ENCODE measurements around the gene RERE. TPM values are rescaled to one million over a fixed set of nuclear protein-coding genes. Genes with fewer than 3 reads are reported as not detected.

The RERE gene
- total RNA-seq, 1 experiment from 2014 or later, result 55.2 TPM

GRCh38 chr1:8562222-8562621 lies 255.2 kb downstream of the RERE start:
- Histone ChIP-seq H3K4me2 (ENCODE audit: low read depth, low read length, poor library complexity, severe bottlenecking) (no peak overlapping the region), H3K79me2 (ENCODE audit: low read length) (no peaks in the 10 kb centered on the region), H3K9me2 (replicated peaks; ENCODE audit: insufficient read depth, low read length) (no peaks in the 10 kb centered on the region), H3K9ac (ENCODE audit: low read length) (no peak overlapping the region), H3K27ac (ENCODE audit: low read length) (no peak overlapping the region), H3K9me3 (ENCODE audit: low read length) (no peaks in the 10 kb centered on the region), H3K4me1 (ENCODE audit: low read length) (peaks cover 8% of the 10 kb centered on the region), H3K36me3 (ENCODE audit: insufficient read depth, low read length) (no peaks in the 10 kb centered on the region), H4K20me1 (ENCODE audit: insufficient read depth, low read depth, low read length) (peaks cover 22% of the 10 kb centered on the region; the same call in 1 of the 2 replicates), H3K27me3 (ENCODE audit: low read length) (no peaks in the 10 kb centered on the region), H2AFZ (ENCODE audit: low read length) (no peak overlapping the region), H3K4me3 (ENCODE audit: low read length) (no peak overlapping the region)
- DNase-seq, result no peak

- no peak overlapping the region for H3K27ac ChIP-seq (ENCODE audit: low read length)
- H3K4me1 ChIP-seq (ENCODE audit: low read length), result peaks cover 8% of the 10 kb centered on the region
- peak; percentile 70 for DNase-seq
- H3K9ac ChIP-seq (ENCODE audit: low read length), result no peak overlapping the region
- no peaks in the 10 kb centered on the region for H3K36me3 ChIP-seq (ENCODE audit: insufficient read depth, low read length)
- H4K20me1 ChIP-seq (ENCODE audit: insufficient read depth, low read depth, low read length), result peaks cover 22% of the 10 kb centered on the region; the same call in 1 of the 2 replicates
- no peak overlapping the region for H3K4me3 ChIP-seq (ENCODE audit: low read length)
- no peak overlapping the region for H2AFZ ChIP-seq (ENCODE audit: low read length)
- H3K4me2 ChIP-seq (ENCODE audit: low read depth, low read length, poor library complexity, severe bottlenecking), result no peak overlapping the region
- H3K79me2 ChIP-seq (ENCODE audit: low read length), result no peaks in the 10 kb centered on the region
- H3K9me2 ChIP-seq (replicated peaks; ENCODE audit: insufficient read depth, low read length), result no peaks in the 10 kb centered on the region
- H3K9me3 ChIP-seq (ENCODE audit: low read length), result no peaks in the 10 kb centered on the region
- H3K27me3 ChIP-seq (ENCODE audit: low read length), result no peaks in the 10 kb centered on the region
Measured at GRCh38 chr1:8560611-8561544, 256.6 kb downstream of the RERE start.

GRCh38 chr1:8560035-8560434 lies 257.4 kb downstream of the RERE start:
- DNase-seq, result no peak
- no peak overlapping the region for H3K27ac ChIP-seq (ENCODE audit: low read length)
- peaks cover 22% of the 10 kb centered on the region; the same call in 1 of the 2 replicates for H4K20me1 ChIP-seq (ENCODE audit: insufficient read depth, low read depth, low read length)
- no peak overlapping the region for H3K4me2 ChIP-seq (ENCODE audit: low read depth, low read length, poor library complexity, severe bottlenecking)
- H3K9me3 ChIP-seq (ENCODE audit: low read length), result no peaks in the 10 kb centered on the region
- no peaks in the 10 kb centered on the region for H3K36me3 ChIP-seq (ENCODE audit: insufficient read depth, low read length)
- no peak overlapping the region for H2AFZ ChIP-seq (ENCODE audit: low read length)
- H3K79me2 ChIP-seq (ENCODE audit: low read length), result no peaks in the 10 kb centered on the region
- peaks cover 15% of the 10 kb centered on the region for H3K4me1 ChIP-seq (ENCODE audit: low read length)
- no peaks in the 10 kb centered on the region for H3K9me2 ChIP-seq (replicated peaks; ENCODE audit: insufficient read depth, low read length)
- H3K27me3 ChIP-seq (ENCODE audit: low read length), result no peaks in the 10 kb centered on the region
- H3K9ac ChIP-seq (ENCODE audit: low read length), result no peak overlapping the region
- H3K4me3 ChIP-seq (ENCODE audit: low read length), result no peak overlapping the region

GRCh38 chr1:8555582-8555981 lies 261.9 kb downstream of the RERE start:
- Histone ChIP-seq H4K20me1 (ENCODE audit: insufficient read depth, low read depth, low read length) (peaks cover 5% of the 10 kb centered on the region; the same call in 1 of the 2 replicates), H3K9me2 (replicated peaks; ENCODE audit: insufficient read depth, low read length) (no peaks in the 10 kb centered on the region), H2AFZ (ENCODE audit: low read length) (no peak overlapping the region), H3K79me2 (ENCODE audit: low read length) (no peaks in the 10 kb centered on the region), H3K27me3 (ENCODE audit: low read length) (no peaks in the 10 kb centered on the region), H3K4me3 (ENCODE audit: low read length) (no peak overlapping the region), H3K4me2 (ENCODE audit: low read depth, low read length, poor library complexity, severe bottlenecking) (no peak overlapping the region), H3K9ac (ENCODE audit: low read length) (no peak overlapping the region), H3K27ac (ENCODE audit: low read length) (no peak overlapping the region), H3K36me3 (ENCODE audit: insufficient read depth, low read length) (no peaks in the 10 kb centered on the region), H3K9me3 (ENCODE audit: low read length) (no peaks in the 10 kb centered on the region), H3K4me1 (ENCODE audit: low read length) (peaks cover 11% of the 10 kb centered on the region)
- DNase-seq, result no peak

GRCh38 chr1:8554956-8555534 lies 262.4 kb downstream of the RERE start:
- no peaks in the 10 kb centered on the region for H3K79me2 ChIP-seq (ENCODE audit: low read length)
- H3K36me3 ChIP-seq (ENCODE audit: insufficient read depth, low read length), result no peaks in the 10 kb centered on the region
- H4K20me1 ChIP-seq (ENCODE audit: insufficient read depth, low read depth, low read length), result 0 out of 2 replicates have a peak, but pooled peaks cover under 1% of the 10 kb centered on the region
- no peak overlapping the region for H3K27ac ChIP-seq (ENCODE audit: low read length)
- peaks cover 7% of the 10 kb centered on the region for H3K4me1 ChIP-seq (ENCODE audit: low read length)
- H3K9me3 ChIP-seq (ENCODE audit: low read length), result no peaks in the 10 kb centered on the region
- no peaks in the 10 kb centered on the region for H3K9me2 ChIP-seq (replicated peaks; ENCODE audit: insufficient read depth, low read length)
- DNase-seq, result no peak
- no peaks in the 10 kb centered on the region for H3K27me3 ChIP-seq (ENCODE audit: low read length)
- no peak overlapping the region for H3K4me2 ChIP-seq (ENCODE audit: low read depth, low read length, poor library complexity, severe bottlenecking)
- H3K9ac ChIP-seq (ENCODE audit: low read length), result no peak overlapping the region
- H3K4me3 ChIP-seq (ENCODE audit: low read length), result no peak overlapping the region
- H2AFZ ChIP-seq (ENCODE audit: low read length), result no peak overlapping the region

GRCh38 chr1:8552820-8553397 lies 264.5 kb downstream of the RERE start:
- Histone ChIP-seq H3K4me3 (ENCODE audit: low read length) (no peak overlapping the region), H3K9me3 (ENCODE audit: low read length) (no peaks in the 10 kb centered on the region), H3K4me1 (ENCODE audit: low read length) (peaks cover 7% of the 10 kb centered on the region), H3K9ac (ENCODE audit: low read length) (no peak overlapping the region), H3K36me3 (ENCODE audit: insufficient read depth, low read length) (no peaks in the 10 kb centered on the region), H4K20me1 (ENCODE audit: insufficient read depth, low read depth, low read length) (no peaks in the 10 kb centered on the region), H3K4me2 (ENCODE audit: low read depth, low read length, poor library complexity, severe bottlenecking) (no peak overlapping the region), H3K79me2 (ENCODE audit: low read length) (no peaks in the 10 kb centered on the region), H3K27ac (ENCODE audit: low read length) (no peak overlapping the region), H3K9me2 (replicated peaks; ENCODE audit: insufficient read depth, low read length) (no peaks in the 10 kb centered on the region), H2AFZ (ENCODE audit: low read length) (no peak overlapping the region), H3K27me3 (ENCODE audit: low read length) (no peaks in the 10 kb centered on the region)
- no peak for DNase-seq

GRCh38 chr1:8551613-8552489 lies 265.6 kb downstream of the RERE start:
- Histone ChIP-seq H3K9me2 (replicated peaks; ENCODE audit: insufficient read depth, low read length) (no peaks in the 10 kb centered on the region), H3K9me3 (ENCODE audit: low read length) (no peaks in the 10 kb centered on the region), H3K4me3 (ENCODE audit: low read length) (no peak overlapping the region), H3K27ac (ENCODE audit: low read length) (no peak overlapping the region), H3K4me1 (ENCODE audit: low read length) (peaks cover 7% of the 10 kb centered on the region), H3K4me2 (ENCODE audit: low read depth, low read length, poor library complexity, severe bottlenecking) (no peak overlapping the region), H3K79me2 (ENCODE audit: low read length) (no peaks in the 10 kb centered on the region), H3K9ac (ENCODE audit: low read length) (no peak overlapping the region), H3K27me3 (ENCODE audit: low read length) (no peaks in the 10 kb centered on the region), H3K36me3 (ENCODE audit: insufficient read depth, low read length) (no peaks in the 10 kb centered on the region), H2AFZ (ENCODE audit: low read length) (no peak overlapping the region), H4K20me1 (ENCODE audit: insufficient read depth, low read depth, low read length) (no peaks in the 10 kb centered on the region)
- no peak for DNase-seq

Data from Karpas-422 (cell line).